Stomach (tissue), 4 donors: ENCODE results near the gene PEAK1.

Experiments used
- CTCF ChIP-seq, 7 experiments: fragments of 450-650 bp in 4 of 7; fragments of 200-600 bp in 3 of 7; sonication (generic) in 3 of 7; IDR thresholded peaks; one replicate each; pipeline ENCODE4 v1.5.1; 2016 to 2019; ENCODE audit warnings: antibody characterized with exemption in 7 of 7, control low read depth in 2 of 7, mild to moderate bottlenecking in 1 of 7
- POLR2AphosphoS5 ChIP-seq, 3 donors: sonication (generic); formaldehyde crosslinking; IDR thresholded peaks; one replicate each; pipeline ENCODE4 v1.6.1; 2016; ENCODE audit warnings: antibody characterized with exemption in 3 of 3

GRCh38 chr15:77456746-77457145, 36.8 kb upstream of the PEAK1 start:
- TF ChIP-seq POLR2AphosphoS5 (IDR thresholded peaks at IDR 0.05), result no peak
- TF ChIP-seq CTCF (IDR thresholded peaks at IDR 0.05), result no peak
